HFF-Myc (cell line): ENCODE data around the gene SH2D6.

ENCODE experiments used
- DNase-seq: peaks from one replicate; pipeline ENCODE4 v3.0.0-alpha.2; 2011; ENCODE audit warnings: low read depth; ENCODE audit errors: extremely low read depth
- H3K4me3 ChIP-seq: replicated peaks from 2 replicates; pipeline ENCODE4 v1.5.1; 2011; ENCODE audit warnings: low read depth, mild to moderate bottlenecking, control low read depth, low read length
- TF ChIP-seq, protein P1 (sequence below): IDR thresholded peaks from 2 replicates; pipeline ENCODE4 v1.5.1; 2012; ENCODE audit warnings: mild to moderate bottlenecking, low read depth, low read length, control low read depth; ENCODE audit errors: missing control alignments

Gene SH2D6

DNA sequence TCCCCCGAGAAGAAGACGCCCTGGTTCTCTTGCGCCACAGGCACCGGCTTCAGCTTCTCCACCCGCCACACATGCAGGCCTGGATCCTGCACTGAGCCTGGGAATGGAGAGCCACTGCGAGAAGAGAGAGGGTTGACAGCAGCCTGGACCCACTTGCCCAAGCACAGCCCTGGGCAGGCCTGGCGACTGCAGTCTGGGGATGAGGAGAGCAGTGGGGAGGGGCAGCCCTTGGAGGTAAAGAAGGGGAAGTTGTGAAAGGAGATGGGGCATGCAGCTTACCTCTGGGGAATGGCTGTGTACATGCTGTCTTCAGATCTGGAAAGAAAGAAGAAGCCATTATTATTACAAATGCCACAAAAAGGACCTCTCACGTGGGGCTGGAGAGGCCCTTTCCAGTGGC is 16.7 kb upstream of the SH2D6 start:
- TF ChIP-seq, protein P1, sequence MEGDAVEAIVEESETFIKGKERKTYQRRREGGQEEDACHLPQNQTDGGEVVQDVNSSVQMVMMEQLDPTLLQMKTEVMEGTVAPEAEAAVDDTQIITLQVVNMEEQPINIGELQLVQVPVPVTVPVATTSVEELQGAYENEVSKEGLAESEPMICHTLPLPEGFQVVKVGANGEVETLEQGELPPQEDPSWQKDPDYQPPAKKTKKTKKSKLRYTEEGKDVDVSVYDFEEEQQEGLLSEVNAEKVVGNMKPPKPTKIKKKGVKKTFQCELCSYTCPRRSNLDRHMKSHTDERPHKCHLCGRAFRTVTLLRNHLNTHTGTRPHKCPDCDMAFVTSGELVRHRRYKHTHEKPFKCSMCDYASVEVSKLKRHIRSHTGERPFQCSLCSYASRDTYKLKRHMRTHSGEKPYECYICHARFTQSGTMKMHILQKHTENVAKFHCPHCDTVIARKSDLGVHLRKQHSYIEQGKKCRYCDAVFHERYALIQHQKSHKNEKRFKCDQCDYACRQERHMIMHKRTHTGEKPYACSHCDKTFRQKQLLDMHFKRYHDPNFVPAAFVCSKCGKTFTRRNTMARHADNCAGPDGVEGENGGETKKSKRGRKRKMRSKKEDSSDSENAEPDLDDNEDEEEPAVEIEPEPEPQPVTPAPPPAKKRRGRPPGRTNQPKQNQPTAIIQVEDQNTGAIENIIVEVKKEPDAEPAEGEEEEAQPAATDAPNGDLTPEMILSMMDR: no peak
- no peak overlapping the region for H3K4me3 ChIP-seq
- DNase-seq: no peak

DNA sequence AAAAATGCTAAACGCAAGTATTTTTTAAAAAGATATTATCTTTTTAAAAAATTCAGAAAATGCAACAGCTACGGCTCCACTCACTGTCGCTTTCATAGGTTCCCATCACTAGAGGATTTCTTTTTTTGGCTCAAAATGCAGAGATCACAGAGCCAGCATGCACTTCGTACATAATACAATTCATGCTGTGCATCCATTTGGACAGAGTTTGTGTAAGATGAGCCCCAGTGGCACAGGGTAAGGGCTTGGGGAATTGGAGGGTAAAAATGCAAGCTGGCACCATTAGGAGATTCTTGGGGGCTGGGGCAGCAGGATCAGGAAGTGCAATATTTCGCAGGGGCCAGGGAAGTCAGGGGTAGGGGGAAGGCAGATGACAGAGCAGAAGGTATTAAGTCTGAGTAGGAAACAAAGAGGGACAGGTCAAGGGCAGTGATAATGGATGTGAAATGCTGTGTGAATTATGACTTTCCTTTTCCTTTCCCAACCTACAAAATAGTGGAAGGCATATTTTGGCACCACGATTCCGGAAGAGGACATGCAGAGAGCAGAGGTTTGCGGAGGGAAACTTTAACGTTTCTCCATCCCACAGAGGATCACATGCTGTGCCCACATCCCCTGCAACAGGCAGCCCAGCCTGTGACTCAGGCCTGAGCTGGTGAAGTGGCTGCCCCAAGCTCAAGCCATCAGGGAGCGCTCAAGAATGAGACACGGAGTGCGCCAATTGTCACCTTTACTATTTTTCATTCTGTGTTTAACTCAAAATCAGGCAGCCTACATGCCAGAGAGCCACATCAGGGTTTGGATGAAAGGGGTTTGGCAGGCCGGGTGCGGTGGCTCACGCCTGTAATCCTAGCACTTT is 13.1 kb upstream of the SH2D6 start:
- H3K4me3 ChIP-seq: no peak overlapping the region
- no peak for DNase-seq
- TF ChIP-seq, protein P1: no peak

- DNase-seq: no peak
- TF ChIP-seq, protein P1: no peak
- no peak within 1 kb of the TSS for H3K4me3 ChIP-seq
Observed at GRCh38 chr2:85409845-85410583, 8.5 kb upstream of the SH2D6 start, which contains the start of gene CAPG. Gene CAPG (minus strand): TSS chr2:85410366. CDS start chr2:85402145, 8,221 bp downstream.

- TF ChIP-seq, protein P1: no peak
- DNase-seq: no peak
- no peak overlapping the region for H3K4me3 ChIP-seq
Observed at GRCh38 chr2:85410584-85411404, 7.7 kb upstream of the SH2D6 start.

GRCh38 chr2:85411405-85411748 is 7.1 kb upstream of the SH2D6 start:
- H3K4me3 ChIP-seq: no peak overlapping the region

More at GRCh38 chr2:85411405-85411748, 7.1 kb upstream of the SH2D6 start:
- no peak for DNase-seq
- TF ChIP-seq, protein P1: no peak
